Sigmoid colon (tissue), 7 donors: ENCODE measurements around the gene NPBWR2. TPM values are rescaled to one million over a fixed set of nuclear protein-coding genes. Genes with fewer than 3 reads are reported as not detected.

ENCODE experiments used
- DNase-seq: peaks from one replicate; pipeline ENCODE4 v3.0.0-alpha.2; 2019
- H3K27ac ChIP-seq, 4 donors: fragments of 200-600 bp; sonication (generic); one replicate each; pipeline ENCODE4 v1.5.1; 2016 to 2019; ENCODE audit warnings: mild to moderate bottlenecking in 1 of 4
- H3K27me3 ChIP-seq, 3 donors: fragments of 200-600 bp; sonication (generic); one replicate each; pipeline ENCODE4 v1.5.1; 2019; ENCODE audit warnings: mild to moderate bottlenecking in 1 of 3
- H3K36me3 ChIP-seq, 4 donors: fragments of 200-600 bp; sonication (generic); one replicate each; pipeline ENCODE4 v1.5.1; 2016 to 2019
- H3K4me1 ChIP-seq, 4 donors: fragments of 200-600 bp; sonication (generic); one replicate each; pipeline ENCODE4 v1.5.1; 2017 to 2019
- H3K4me3 ChIP-seq, 4 donors: fragments of 200-600 bp; sonication (generic); one replicate each; pipeline ENCODE4 v1.5.1; 2017 to 2019; ENCODE audit warnings: mild to moderate bottlenecking in 2 of 4, moderate library complexity in 1 of 4
- H3K9me3 ChIP-seq, 4 donors: fragments of 200-600 bp in 3 of 4; sonication (generic) in 3 of 4; one replicate each; pipeline versions ENCODE4 v1.5.1 to v1.6.1; 2013 to 2019
- CTCF ChIP-seq, 4 experiments: fragments of 450-650 bp in 3 of 4; fragments of 200-600 bp in 1 of 4; IDR thresholded peaks; one replicate each; pipeline ENCODE4 v1.5.1; 2016 to 2019; ENCODE audit warnings: antibody characterized with exemption in 4 of 4, mild to moderate bottlenecking in 3 of 4, moderate library complexity in 2 of 4
- EP300 ChIP-seq, 4 donors: sonication (generic); formaldehyde crosslinking; IDR thresholded peaks; one replicate each; pipeline ENCODE4 v1.6.1; 2017; ENCODE audit warnings: antibody characterized with exemption in 4 of 4
- POLR2A ChIP-seq, 2 donors: fragments of 450-650 bp; IDR thresholded peaks; one replicate each; pipeline ENCODE4 v1.6.1; 2016; ENCODE audit warnings: antibody characterized with exemption in 2 of 2, mild to moderate bottlenecking in 2 of 2, moderate library complexity in 2 of 2
- POLR2AphosphoS5 ChIP-seq, 4 donors: sonication (generic); formaldehyde crosslinking; IDR thresholded peaks; one replicate each; pipeline ENCODE4 v1.6.1; 2017; ENCODE audit warnings: antibody characterized with exemption in 4 of 4
- WGBS, 2 donors: extraction: QIAGEN DNeasy Blood & Tissue Kit; methylation state at CpG; one replicate each; pipeline ENCODE4 v1.1.7; 2013; 5-methylcytosine and 5-hydroxymethylcytosine counted together
- intact Hi-C: fragments of 100-400 bp; cut with DNase I; formaldehyde crosslinking; loops from one replicate; pipeline ENCODE4 v1.15.1; 2023
- polyA plus RNA-seq, 3 donors: library from polyadenylated mRNA; stranded (reverse); fragments of 200-250 nt; gene quantifications; one replicate each; pipeline ENCODE4 v1.2.3, GENCODE V29; 2013
- total RNA-seq, 4 donors: library from RNA; depleted of rRNA; stranded (reverse); fragments of >200 nt; gene quantifications; one replicate each; pipeline ENCODE4 v1.1.0, GENCODE V29; 2016
- donor health status: healthy with polysubstance abuse.
- donor health status: Bipolar disorder and iron deficiency.
- donor health status: healthy.

The NPBWR2 gene
- total and polyA plus RNA-seq, 7 donors: not detected

DNA sequence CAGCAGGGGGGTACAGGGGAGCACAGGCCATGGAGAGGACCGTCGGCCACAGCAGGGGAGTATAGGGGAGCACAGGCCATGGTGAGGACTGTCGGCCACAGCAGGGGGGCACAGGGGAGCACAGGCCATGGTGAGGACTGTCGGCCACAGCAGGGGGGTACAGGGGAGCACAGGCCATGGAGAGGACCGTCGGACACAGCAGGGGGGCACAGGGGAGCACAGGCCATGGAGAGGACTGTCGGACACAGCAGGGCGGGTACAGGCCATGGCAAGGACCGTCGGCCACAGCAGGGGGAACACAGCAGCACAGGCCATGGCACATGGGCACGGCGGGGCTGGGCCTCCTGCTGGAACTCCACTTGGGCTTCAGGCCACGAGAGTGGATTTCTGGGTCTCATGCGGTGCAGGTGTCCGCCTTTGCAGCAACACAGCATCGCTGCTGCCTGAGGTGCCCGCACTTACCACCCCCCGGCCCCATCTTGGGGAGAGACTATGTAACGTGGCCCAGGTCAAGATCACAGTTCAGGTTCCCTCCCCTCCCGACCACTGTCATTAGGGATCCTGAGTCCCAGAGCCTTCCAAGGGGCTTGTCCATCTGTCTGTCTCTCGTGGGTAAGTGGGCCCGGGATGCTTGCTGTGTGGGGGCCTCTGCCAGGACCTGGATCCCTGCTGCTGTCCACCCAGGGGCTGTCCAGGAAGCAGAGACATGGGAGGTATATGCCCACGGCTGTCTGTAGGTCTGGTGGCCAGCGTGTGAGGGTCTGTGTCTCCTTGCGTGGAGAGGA is 2.5 kb downstream of the NPBWR2 start:
- intact Hi-C loops: no loop called here
- no peak for TF ChIP-seq EP300 (IDR thresholded peaks at IDR 0.05)
- no peak for TF ChIP-seq POLR2A (IDR thresholded peaks at IDR 0.05)
- TF ChIP-seq POLR2AphosphoS5 (IDR thresholded peaks at IDR 0.05): no peak
- no peak for TF ChIP-seq CTCF (IDR thresholded peaks at IDR 0.05)
- no peaks in the 10 kb centered on the region for H3K9me3 ChIP-seq
- peaks cover 23 to 43% (median 43%) of the 10 kb centered on the region in 3 donors for H3K27me3 ChIP-seq
- peaks cover 0 to 12% (median 10%) of the 10 kb centered on the region in 4 donors for H3K4me1 ChIP-seq
- H3K4me3 ChIP-seq: no peak overlapping the region
- peak; percentile 50 for DNase-seq
- WGBS, 2 donors: 81 to 89% methylated on average over 25 of the region's 25 CpGs
- H3K27ac ChIP-seq: no peak overlapping the region
- H3K36me3 ChIP-seq: no peaks in the 10 kb centered on the region

DNA sequence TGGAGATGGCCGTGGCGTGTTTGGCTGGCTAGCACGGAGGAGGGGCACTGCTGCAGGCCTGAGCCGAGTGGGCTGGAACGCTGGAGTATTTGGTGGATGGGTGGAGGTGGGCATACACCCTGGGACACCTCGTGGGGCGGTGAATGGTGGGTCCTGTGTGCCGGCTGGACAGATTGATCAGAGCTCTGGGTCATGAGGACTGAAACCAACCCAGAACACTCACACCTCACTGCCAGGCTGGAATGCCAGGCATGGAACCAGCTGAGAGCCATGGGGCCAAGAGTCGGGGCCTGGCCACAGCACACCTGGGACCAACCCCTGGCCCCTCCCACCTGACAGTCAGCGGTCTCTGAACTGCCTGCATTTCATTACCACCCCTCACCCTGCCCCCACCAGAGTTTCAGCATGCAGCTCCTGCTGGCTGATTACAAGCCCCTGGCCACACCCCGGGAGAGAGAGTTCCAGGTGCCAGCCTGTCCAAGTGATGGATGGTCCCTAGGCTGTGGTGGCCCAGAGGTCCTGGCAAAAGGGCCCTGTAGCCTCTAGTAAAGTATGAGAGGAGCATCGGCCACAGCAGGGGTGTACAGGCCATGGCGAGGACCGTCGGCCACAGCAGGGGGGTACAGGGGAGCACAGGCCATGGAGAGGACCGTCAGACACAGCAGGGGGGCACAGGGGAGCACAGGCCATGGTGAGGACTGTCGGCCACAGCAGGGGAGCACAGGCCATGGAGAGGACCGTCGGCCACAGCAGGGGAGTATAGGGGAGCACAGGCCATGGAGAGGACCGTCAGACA is 3.3 kb downstream of the NPBWR2 start:
- 70 to 76% methylated on average over 20 of the region's 20 CpGs for WGBS, 2 donors
- intact Hi-C loops: no loop called here
- Histone ChIP-seq H3K36me3 (no peaks in the 10 kb centered on the region), H3K27me3 (peaks cover 23 to 51% (median 49%) of the 10 kb centered on the region in 3 donors), H3K27ac (no peak overlapping the region), H3K4me3 (no peak overlapping the region), H3K9me3 (no peaks in the 10 kb centered on the region), H3K4me1 (peaks cover 0 to 12% (median 10%) of the 10 kb centered on the region in 4 donors)
- TF ChIP-seq POLR2A (IDR thresholded peaks at IDR 0.05) (no peak), CTCF (IDR thresholded peaks at IDR 0.05) (no peak), EP300 (IDR thresholded peaks at IDR 0.05) (no peak), POLR2AphosphoS5 (IDR thresholded peaks at IDR 0.05) (no peak)
- peak; percentile 35 for DNase-seq

GRCh38 chr20:64102647-64103354 is 4.6 kb downstream of the NPBWR2 start:
- H3K9me3 ChIP-seq: no peaks in the 10 kb centered on the region
- peaks cover 0 to 12% (median 10%) of the 10 kb centered on the region in 4 donors for H3K4me1 ChIP-seq
- 18 to 21% methylated on average over 30 of the region's 30 CpGs for WGBS, 2 donors
- TF ChIP-seq EP300 (IDR thresholded peaks at IDR 0.05) (no peak), POLR2AphosphoS5 (IDR thresholded peaks at IDR 0.05) (no peak), POLR2A (IDR thresholded peaks at IDR 0.05) (no peak), CTCF (IDR thresholded peaks at IDR 0.05) (no peak)
- H3K36me3 ChIP-seq: no peaks in the 10 kb centered on the region
- H3K27me3 ChIP-seq: peaks cover 23 to 62% (median 54%) of the 10 kb centered on the region in 3 donors
- no peak overlapping the region for H3K27ac ChIP-seq
- no peak for DNase-seq
- intact Hi-C loops: no loop called here
- H3K4me3 ChIP-seq: peak overlapping the region in 2 of 4 donors; percentile 37 to 41

GRCh38 chr20:64101731-64102621 is 5.4 kb downstream of the NPBWR2 start:
- no peak for DNase-seq

More at GRCh38 chr20:64101731-64102621, 5.4 kb downstream of the NPBWR2 start:
- intact Hi-C loops: no loop called here
- TF ChIP-seq POLR2A (IDR thresholded peaks at IDR 0.05): no peak
- TF ChIP-seq POLR2AphosphoS5 (IDR thresholded peaks at IDR 0.05): no peak
- TF ChIP-seq EP300 (IDR thresholded peaks at IDR 0.05): no peak
- TF ChIP-seq CTCF (IDR thresholded peaks at IDR 0.05): peak in 3 of 4 experiments; percentile 11 to 54 (median 22)
- Histone ChIP-seq H3K27me3 (peaks cover 23 to 65% (median 54%) of the 10 kb centered on the region in 3 donors), H3K36me3 (no peaks in the 10 kb centered on the region), H3K4me3 (peak overlapping the region in 3 of 4 donors; percentile 7 to 41 (median 37)), H3K9me3 (no peaks in the 10 kb centered on the region), H3K4me1 (peaks cover 0 to 12% (median 10%) of the 10 kb centered on the region in 4 donors), H3K27ac (no peak overlapping the region)
- 5 to 6% methylated on average over 64 of the region's 64 CpGs for WGBS, 2 donors
